KOPT-K1 (cell line): ENCODE results near the gene PPP1R3F.
"Not testable (repeated sequence)": the region's sequence is repeated elsewhere in the genome, so short reads cannot be mapped to it uniquely, and the experiment has no call there.

Experiments used
- H3K27ac ChIP-seq: fragments of 200-600 bp; sonication (generic); 2 replicates; pipeline ENCODE4 v1.5.1; 2016; ENCODE audit warnings: antibody characterized with exemption, mild to moderate bottlenecking, low read depth, low read length; ENCODE audit not compliant: poor library complexity, severe bottlenecking
- H3K36me3 ChIP-seq: fragments of 200-600 bp; sonication (generic); 2 replicates; pipeline ENCODE4 v1.5.1; 2017; ENCODE audit warnings: antibody characterized with exemption, mild to moderate bottlenecking, low read length, moderate library complexity; ENCODE audit not compliant: insufficient read depth
- H3K9me3 ChIP-seq: fragments of 200-600 bp; sonication (generic); 2 replicates; pipeline ENCODE4 v1.5.1; 2017; ENCODE audit warnings: antibody characterized with exemption, low read length, mild to moderate bottlenecking; ENCODE audit not compliant: insufficient read depth, poor library complexity, severe bottlenecking

PPP1R3F gene

GRCh38 chrX:49276671-49277534 lies 7.3 kb downstream of the PPP1R3F start:
- no peaks in the 10 kb centered on the region for H3K36me3 ChIP-seq
- no peaks in the 10 kb centered on the region for H3K9me3 ChIP-seq
- H3K27ac ChIP-seq = no peak overlapping the region

- Histone ChIP-seq H3K36me3 (no peaks in the 10 kb centered on the region), H3K9me3 (no peaks in the 10 kb centered on the region), H3K27ac (no peak overlapping the region)
Observed at GRCh38 chrX:49277535-49277830, 7.9 kb downstream of the PPP1R3F start.

- no peak overlapping the region for H3K27ac ChIP-seq
- H3K36me3 ChIP-seq = no peaks in the 10 kb centered on the region
Observed at GRCh38 chrX:49278081-49278480, 8.5 kb downstream of the PPP1R3F start.

GRCh38 chrX:49282647-49283011 lies 13.0 kb downstream of the PPP1R3F start:
- Histone ChIP-seq H3K36me3 (no peaks in the 10 kb centered on the region), H3K27ac (no peak overlapping the region), H3K9me3 (no peaks in the 10 kb centered on the region)

More at GRCh38 chrX:49278081-49278480, 8.5 kb downstream of the PPP1R3F start:
- H3K9me3 ChIP-seq = no peaks in the 10 kb centered on the region

GRCh38 chrX:49284212-49284611 lies 14.6 kb downstream of the PPP1R3F start:
- H3K27ac ChIP-seq = no peak overlapping the region
- H3K36me3 ChIP-seq = no peaks in the 10 kb centered on the region
- H3K9me3 ChIP-seq = no peaks in the 10 kb centered on the region

- Histone ChIP-seq H3K9me3 (no peaks in the 10 kb centered on the region), H3K27ac (no peak overlapping the region), H3K36me3 (no peaks in the 10 kb centered on the region)
Observed at GRCh38 chrX:49286136-49286535, 16.5 kb downstream of the PPP1R3F start.

GRCh38 chrX:49286581-49286980 lies 17.0 kb downstream of the PPP1R3F start:
- Histone ChIP-seq H3K27ac (no peak overlapping the region), H3K9me3 (no peaks in the 10 kb centered on the region), H3K36me3 (no peaks in the 10 kb centered on the region)

GRCh38 chrX:49287665-49288064 lies 18.1 kb downstream of the PPP1R3F start:
- no peak overlapping the region for H3K27ac ChIP-seq
- H3K9me3 ChIP-seq = no peaks in the 10 kb centered on the region
- no peaks in the 10 kb centered on the region for H3K36me3 ChIP-seq

GRCh38 chrX:49290215-49290614 lies 20.6 kb downstream of the PPP1R3F start:
- Histone ChIP-seq H3K9me3 (no peaks in the 10 kb centered on the region), H3K27ac (no peak overlapping the region), H3K36me3 (no peaks in the 10 kb centered on the region)

GRCh38 chrX:49291615-49292337 lies 22.2 kb downstream of the PPP1R3F start:
- Histone ChIP-seq H3K27ac (no peak overlapping the region), H3K9me3 (no peaks in the 10 kb centered on the region), H3K36me3 (no peaks in the 10 kb centered on the region)

GRCh38 chrX:49292400-49293362 lies 23.1 kb downstream of the PPP1R3F start:
- H3K9me3 ChIP-seq = no peaks in the 10 kb centered on the region
- no peak overlapping the region for H3K27ac ChIP-seq
- H3K36me3 ChIP-seq = no peaks in the 10 kb centered on the region

- not testable (repeated sequence) for H3K36me3 ChIP-seq, H3K9me3 ChIP-seq, H3K27ac ChIP-seq
Observed at GRCh38 chrX:49299293-49299692, 29.7 kb downstream of the PPP1R3F start.

- Histone ChIP-seq H3K9me3 (no peaks in the 10 kb centered on the region), H3K27ac (no peak overlapping the region), H3K36me3 (no peaks in the 10 kb centered on the region)
Observed at GRCh38 chrX:49300703-49301102, 31.1 kb downstream of the PPP1R3F start.

- H3K9me3 ChIP-seq = no peaks in the 10 kb centered on the region
- H3K27ac ChIP-seq = no peak within 1 kb of the TSS
- no peaks in the 10 kb centered on the region for H3K36me3 ChIP-seq
Observed at GRCh38 chrX:49303346-49303745, 33.8 kb downstream of the PPP1R3F start, which contains the start of gene GAGE10. TSS of gene GAGE10 (plus strand) at chrX:49303646. CDS start at chrX:49304860, 1,214 bp downstream.

GRCh38 chrX:49307775-49308174 lies 38.2 kb downstream of the PPP1R3F start:
- H3K27ac ChIP-seq, H3K9me3 ChIP-seq, H3K36me3 ChIP-seq: not testable (repeated sequence)
